ELF-1 (cell line): ENCODE data around the gene EXOC4.
A peak's percentile ranks its signal among the peaks of the same experiment; 100 is the strongest.

Source experiments
- DNase-seq: peaks from one replicate; pipeline ENCODE4 v3.0.0-alpha.2; 2016; ENCODE audit warnings: low read depth, low spot score

The EXOC4 gene

DNA sequence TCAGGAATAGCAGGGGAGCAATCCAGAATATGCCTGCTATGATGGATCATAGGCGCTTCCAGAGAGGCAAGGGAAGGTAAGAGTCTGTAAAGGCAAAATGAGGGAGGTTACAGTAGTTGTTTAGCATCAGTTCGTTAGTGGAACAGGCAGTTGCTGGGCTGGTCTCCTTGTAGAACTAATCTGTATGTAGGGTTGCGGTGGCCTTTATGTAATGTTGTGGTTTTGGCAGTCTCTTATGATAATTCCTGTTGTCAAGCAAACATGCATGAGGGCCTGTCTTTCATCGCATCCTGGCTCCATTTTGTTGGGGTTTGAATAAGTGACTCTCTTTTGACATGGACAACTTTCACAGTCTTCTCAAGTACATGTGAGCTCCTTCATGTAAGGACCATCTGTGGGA lies 446.5 kb downstream of the EXOC4 start:
- DNase-seq = no peak

DNA sequence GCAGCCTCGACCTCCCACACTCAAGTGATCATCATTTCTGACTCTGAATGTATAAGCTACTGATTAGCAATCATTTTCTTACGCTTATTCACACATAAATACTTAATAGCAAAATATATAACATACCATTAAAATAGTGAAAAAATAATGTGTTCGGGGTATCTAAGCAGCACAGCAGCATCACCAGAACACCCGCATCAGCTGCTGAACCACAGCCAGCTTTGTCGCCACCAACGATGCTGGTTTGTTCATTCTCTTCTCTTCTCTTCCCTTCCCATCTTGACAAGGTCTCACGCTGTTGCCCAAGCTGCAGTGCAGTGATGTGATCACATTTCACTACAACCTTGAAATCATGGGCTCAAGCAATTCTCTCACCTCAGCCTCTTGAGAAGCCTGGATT lies 449.2 kb downstream of the EXOC4 start:
- DNase-seq = no peak

DNA sequence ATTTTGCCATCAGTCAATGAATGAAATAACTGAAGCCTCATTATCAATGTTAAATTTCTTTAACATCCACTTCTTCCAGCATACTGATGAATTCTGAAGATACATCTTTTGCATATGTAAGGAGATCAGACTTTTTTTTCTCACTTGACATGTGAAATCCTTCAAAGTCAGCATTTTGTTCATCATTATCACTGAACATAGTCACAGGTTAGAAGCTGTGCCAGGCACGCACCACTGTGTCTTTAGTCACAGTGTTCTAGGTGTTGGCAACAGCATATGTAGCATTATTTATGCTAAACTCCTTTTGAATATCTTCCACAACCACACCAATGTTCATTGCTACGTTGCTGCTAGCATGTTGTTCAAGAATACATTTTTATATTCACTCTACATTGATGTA lies 450.1 kb downstream of the EXOC4 start:
- no peak for DNase-seq

DNA sequence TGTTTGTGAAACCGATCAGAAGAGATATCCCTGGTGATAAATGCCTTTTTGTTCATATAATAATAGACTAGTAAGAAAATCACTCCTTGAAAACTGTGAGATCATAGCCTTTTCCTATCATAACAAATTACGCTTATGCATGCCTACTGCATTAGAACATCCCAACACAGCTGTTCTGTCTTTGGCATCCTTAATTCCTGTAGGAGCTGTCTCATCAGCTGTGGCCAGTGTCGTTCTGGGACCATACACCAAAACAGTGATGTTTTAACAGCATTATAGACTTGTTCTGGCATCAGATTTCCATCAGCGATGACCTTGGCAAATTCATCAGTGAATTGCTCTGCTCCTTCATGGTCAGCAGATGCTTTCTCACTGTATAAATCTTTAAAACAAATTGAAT lies 450.7 kb downstream of the EXOC4 start:
- no peak for DNase-seq

DNA sequence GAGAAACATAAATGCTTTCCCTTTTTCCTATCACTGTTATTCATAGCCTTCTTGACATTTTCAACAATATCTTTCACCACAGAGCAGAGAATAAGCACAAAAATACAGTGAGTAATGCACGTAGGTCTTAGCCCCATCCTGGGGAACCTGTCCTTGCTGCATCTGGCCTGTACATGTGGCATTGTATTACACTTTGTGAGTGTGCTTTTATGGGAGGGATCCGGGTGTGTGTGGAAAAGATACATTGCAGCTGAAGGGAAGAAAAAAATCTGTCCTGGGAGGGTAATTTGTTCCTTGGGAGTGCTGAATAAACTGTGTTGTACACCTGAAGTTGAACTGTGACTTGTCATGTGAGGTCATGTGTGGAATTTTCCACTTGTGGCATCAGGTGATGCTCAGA lies 451.6 kb downstream of the EXOC4 start:
- no peak for DNase-seq

DNA sequence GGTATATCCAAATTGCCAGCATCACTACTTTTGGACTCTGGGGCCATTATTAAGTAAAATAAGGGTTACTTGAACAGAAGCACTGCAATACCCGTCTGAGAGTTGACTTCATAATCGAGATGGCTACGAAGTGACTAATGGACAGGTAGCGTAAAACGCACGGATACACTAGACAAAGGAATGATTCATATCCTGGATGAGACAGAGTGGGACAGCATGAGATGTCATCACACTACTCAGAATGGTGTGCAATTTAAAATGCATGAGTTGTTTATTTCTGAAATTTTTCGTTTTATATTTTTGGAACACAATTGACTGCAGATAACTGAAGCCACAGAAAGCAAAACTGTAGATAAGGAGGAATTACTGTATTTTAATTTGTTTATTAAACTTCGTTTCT lies 452.7 kb downstream of the EXOC4 start:
- no peak for DNase-seq

DNA sequence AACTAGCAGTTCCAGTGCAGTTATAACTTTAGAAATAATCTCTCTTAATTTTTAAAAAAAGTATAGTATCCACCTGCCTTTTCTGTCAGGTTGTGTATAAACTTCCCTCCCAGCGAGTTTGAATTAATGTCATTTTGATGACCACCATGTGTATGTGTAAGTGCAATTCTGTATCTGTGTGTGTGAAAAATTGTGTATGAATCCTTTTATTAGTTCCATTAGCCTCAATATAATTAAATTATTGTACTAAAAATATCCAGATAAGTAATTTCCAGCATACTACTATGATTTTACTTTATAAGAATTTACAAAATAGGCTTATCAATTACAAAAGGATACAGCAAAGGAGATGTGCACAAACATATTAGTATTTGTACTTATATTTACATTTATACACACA lies 453.1 kb downstream of the EXOC4 start:
- no peak for DNase-seq

DNA sequence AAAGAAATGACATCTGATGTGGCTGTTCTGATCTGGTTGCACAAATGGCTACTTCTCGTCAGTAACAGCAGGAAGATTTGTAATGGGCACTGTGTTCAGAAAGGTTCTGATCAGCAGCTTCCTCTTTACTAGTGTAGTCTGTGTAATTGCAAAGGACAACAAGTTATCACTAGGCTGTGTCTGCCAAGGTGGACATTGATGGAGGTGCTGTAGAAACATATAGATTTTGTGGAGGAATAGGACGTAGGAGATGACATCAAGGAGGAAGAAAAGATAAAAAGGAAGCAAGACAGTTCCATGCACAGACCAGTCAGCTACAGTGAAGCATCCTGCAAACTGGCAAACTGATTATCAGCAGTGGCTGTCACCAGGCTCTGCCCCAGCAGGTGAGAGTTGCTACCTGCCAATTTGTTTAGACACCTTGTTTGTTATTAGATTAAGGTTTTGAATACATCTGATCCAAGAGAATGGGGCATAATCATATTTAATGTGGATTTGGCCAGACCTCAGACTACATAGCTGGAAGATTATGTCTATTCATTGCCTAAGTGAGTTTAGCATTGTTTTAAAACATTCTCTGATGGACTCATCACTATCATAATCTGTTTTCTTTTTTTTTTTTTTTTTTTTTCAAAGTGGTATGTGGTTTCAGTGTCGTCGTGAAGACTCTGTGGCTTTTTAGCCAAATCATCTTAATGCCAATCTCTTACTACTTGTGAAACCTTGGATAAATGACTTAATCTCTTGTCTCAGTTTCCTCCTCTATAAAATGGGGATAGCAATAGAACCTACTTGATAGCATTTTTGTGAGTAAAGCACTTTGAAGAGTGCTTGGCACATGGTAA lies 456.4 kb downstream of the EXOC4 start:
- no peak for DNase-seq

DNA sequence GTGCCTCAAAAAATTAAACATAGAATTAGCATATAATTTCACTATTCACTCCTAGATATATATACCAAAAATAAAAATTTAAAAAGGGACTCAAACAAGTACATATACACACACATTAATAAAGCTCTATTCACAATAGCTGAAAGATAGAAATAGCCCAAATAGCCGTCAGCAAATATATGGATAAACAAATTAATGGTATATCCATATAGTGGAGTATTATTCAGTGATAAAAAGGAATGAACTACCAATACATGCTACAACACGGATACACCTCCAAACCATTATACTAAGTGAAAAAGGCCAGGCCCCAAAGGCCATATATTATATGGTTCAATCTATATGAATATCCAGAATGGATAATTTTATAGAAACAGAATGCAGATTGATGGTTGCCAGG lies 459.7 kb downstream of the EXOC4 start:
- DNase-seq = no peak

DNA sequence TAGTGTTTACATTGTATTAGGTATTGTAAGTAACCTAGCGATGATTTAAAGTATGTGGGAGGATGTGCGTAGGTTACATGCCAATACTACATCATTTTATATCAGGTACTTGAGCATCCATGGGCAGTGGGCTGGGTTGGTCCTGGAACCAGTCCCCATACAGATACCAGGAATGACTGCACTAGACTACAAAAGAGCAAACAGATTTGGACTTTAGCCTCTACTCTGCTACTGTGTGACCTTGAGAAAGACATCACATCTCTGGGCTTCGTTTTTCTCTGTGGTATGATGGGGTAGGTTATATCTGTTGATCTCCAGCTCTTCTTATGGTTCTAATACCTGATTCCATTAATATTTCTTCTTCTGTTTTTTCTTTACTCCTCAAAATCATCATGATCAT lies 461.8 kb downstream of the EXOC4 start:
- DNase-seq = no peak

DNA sequence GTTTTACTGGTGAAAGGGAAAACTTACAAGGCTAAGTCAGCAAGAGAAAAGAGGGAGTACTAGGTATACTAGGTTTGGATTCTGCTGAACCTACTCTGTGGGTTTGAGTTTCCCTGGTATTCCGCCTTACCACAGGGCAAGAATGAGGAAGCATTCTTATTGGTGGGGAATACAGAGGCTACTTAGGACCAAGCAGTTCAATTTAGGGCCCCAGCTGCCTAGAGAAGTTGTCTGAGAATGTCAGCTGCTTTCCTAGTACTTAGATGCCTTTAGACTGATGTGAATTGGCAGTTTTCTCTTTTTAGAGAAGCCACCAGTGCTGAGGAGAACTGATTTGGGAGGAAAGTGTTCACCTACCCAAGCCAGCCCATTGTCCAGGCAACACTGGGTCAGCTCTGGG lies 465.3 kb downstream of the EXOC4 start:
- DNase-seq = no peak

DNA sequence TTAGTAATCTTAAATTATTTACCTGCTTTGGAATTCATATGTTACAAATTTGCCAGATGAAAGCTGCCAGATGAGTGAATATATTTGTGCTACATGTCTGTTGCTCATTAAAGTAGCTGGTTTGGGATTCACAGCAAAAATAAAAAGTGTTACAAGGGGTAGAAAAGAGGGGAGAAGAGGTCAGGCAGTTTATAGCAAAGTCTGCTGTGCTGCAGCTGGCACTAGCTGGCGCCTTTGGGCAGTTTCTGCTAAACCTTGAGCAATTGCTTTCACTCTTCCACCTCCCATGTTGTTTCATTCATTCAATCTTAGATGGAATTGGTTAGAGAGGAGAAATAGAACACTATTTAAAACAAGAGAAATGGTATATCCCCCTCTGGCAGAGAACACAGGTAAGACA lies 470.2 kb downstream of the EXOC4 start:
- DNase-seq = no peak

DNA sequence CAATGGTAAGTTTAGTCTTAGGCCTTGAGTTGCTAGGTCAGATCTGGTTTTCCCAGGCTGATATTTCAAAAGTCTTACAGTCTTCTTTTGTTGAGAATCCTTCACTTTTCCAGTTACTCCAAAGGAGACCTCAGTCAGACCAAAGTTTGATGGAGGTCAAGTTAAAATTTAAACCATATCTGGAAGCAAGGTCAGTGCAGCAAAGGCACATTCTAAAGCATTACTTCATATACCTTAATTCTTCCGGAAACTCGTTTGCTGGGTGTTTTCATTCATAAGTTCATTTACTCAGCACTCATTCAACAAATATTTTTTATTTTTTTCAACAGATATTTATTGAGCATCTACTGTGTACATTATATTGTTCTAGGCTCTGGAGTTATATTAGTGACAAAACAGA lies 471.3 kb downstream of the EXOC4 start:
- no peak for DNase-seq

DNA sequence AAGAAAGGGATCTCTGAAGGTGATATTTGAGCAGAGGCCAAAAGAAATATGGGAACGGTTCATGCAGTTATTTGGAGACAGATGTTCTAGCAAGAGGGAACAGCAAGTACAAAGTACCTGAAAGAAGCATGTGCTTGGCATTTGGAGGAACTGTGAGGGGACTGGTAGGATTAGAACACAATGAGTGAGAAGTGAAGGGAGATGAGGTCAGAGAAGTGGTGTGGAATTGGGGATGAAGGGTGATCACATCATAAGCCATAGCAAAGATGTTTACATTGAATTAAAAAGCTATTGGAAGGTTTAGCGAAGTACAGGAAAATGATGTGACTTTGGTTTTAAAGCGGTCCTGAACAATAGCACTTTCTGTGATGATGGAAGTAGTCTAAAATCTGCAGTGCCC lies 471.8 kb downstream of the EXOC4 start:
- DNase-seq = no peak

DNA sequence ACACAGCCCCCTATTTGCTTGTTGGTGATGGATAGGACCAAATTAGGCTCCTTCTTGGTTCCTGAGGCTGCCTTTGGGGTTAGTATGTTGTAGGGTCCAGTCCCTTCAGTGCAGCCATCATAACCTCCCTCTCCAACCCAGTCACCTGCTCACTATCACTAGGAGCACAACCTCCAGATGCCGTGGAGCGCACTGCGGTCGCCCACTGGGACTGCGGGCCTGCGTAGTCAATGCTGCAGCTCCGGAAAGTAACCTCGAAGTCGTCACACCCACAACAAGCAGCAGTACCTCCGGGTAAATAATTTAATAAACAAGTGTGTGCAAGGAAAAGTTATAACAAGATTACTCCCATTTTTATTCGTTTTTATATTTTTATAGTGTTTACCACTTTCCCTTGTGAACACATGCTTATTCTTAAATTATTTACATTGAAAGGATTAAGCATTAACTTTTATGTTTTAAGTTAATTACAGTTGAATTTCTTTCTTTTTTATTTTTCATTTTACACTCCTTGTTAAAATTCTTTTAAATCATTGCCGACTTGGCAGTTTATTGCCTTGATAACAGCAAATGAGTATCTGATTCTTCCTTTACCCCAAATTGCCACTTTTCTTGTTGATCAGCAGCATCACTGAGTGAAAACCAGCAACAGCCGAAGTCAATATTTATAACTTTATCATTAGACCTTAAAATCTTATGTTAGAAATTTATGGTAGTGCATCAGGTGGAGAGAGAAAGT lies 474.8 kb downstream of the EXOC4 start:
- DNase-seq = no peak

DNA sequence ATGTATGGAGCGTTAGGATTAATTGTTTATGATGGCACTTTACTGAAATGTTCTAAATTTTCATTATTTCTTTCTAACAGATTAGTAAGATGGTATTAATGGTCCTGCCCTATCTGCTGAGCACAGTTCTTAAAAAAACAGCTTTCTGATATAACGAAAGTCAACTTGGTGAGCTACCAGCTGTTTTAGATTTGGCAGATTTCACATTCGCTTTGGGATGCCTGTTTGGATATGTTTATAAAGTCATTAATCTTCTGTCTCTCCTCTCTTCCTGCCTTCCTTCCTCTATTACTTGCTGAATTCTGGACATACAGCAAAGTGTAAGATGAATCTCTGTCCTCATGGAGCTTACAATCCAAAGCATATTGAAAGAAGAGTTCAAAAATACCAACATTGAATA lies 477.5 kb downstream of the EXOC4 start:
- no peak for DNase-seq

DNA sequence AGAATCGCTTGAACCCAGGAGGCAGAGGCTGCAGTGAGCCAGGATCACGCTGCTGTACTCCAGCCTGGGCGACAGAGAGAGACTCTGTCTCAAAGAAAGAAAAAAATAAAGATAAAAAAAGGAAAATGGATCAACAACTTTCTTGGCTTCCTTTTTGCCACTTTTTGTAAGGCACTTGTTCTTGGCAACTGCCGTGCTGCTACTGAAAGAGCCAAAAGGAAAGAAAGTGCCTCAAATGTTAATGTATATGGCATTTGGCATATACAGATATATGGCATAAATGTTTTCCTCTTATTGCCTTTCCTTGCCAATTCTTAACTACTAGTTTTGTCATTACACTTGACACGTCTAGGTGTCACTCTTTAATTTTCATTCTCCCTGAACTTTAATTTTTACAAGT lies 480.5 kb downstream of the EXOC4 start:
- DNase-seq = no peak

DNA sequence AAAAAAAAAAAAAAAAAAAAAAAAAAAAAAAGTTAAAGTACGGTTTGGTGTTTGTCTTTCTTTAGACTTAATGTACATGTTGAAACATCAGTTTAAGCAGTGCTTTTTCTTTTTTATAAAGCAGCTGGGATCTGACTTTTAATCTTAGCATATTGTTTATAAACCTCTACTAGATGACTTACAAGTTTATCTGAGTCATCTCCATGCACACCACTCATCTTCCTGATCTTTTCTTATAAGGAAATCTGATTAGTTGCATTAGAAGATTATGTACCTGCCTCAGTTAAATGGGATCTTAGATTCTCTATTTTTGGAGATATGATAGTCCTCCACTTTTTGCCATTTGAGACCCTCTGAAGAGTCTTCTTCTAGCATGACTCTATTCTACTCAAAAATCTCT lies 482.3 kb downstream of the EXOC4 start:
- no peak for DNase-seq

DNA sequence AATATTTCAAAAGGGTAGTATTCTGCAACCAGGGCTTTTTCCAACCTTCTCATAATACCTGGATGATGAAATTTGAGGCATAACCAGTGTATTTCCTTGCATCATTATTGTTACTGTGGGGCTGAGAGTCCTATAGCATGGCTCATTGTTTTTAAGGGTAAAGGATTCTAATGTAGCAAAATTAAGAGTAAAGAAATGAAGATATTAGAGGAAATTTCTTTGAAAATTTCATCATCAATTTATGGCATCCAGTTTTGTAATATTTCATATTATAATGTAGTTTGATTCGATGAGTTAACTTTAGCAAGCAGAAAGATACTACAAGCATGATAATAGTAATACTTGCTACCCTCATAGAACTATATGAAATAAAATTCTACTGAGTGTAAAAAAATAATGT lies 486.9 kb downstream of the EXOC4 start:
- no peak for DNase-seq

DNA sequence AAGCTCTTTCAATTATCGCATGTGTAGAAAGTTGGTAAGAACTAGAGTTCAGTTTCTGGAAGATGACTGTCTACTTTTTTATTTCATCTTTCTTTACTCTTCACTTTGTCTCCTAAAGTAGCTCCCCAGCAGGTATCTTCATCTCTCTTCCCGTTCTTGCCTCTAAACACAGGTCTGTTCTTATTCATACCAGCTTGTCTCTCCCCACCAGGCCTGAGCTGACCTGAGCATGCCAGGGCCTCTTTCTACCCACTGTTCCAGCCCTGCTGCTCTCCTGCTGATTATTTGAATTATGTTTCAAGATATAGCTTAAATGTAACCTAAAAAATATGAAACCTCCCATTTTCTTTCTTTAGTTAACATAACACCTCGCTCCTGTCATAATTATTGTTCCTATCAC lies 488.2 kb downstream of the EXOC4 start:
- no peak for DNase-seq

DNA sequence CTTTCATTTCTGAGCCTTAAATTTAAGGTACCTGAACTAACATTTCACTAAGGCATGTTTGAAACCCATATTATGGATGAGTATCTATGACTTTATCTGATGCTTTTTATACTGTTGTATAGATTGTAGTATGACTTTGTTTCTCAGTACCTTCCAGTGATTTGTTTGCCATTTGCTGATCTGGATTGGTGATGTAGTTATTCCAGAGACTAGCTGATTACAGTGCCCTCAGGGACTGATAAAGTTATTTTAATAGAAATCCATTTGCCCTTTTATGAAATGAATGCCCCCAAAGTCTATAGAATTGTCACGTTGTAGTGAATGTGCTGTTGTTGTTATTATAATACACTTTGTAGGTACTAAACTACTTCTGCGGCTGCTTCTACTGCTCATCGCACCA lies 488.8 kb downstream of the EXOC4 start:
- DNase-seq = no peak

DNA sequence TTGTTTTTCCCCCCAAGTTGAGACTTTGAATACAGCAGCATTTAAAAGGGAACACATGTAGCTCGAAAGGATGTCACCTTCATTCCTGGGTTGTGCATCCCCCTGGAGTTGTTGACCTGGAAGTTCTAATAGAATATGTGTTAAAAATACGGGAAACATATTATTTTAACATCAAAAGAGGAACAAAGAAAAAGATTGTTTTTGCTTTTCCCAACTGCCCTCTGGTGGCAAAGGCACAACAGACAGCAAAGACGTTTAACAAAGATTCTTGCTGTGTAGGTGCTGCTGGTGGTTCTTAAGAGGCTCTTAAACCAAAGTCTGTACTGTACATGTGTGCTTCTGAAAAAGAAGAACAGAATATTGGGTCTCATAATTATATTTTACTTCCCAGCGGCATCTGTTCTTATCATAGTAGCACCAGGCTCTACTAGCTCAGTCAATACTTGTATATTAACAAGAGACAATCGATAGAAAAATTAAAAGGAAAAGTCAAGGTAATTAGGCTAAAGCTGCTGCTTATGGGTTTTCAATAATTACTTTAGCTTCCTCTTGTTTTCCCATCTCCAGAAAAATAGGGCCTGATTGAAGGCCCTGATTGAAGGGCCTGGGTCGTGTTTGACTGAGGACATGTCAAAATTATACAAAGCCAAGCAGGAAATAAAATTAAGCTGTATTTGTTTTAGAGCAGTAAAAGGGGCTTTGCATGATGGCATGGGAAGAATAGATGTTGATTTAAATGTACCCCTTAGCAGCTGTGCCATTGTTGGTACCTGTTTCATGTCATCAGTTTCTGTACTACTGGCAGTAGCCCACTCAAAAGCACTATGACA lies 490.0 kb downstream of the EXOC4 start:
- peak; percentile 6 for DNase-seq
